SIG-M5 treated with dmso at 0.1 percent for 504 hours (cell line): Measurements from ENCODE around the gene DSCAML1.

Experiments used
- DNase-seq: peaks from one replicate; lab custom pipeline; 2025; ENCODE audit not compliant: unreplicated experiment; lab: John Stamatoyannopoulos, UW

The DSCAML1 gene

GRCh38 chr11:117642396-117642795 is 154.6 kb downstream of the DSCAML1 start:
- DNase-seq = no peak

- DNase-seq = no peak
These were observed 155.8 kb downstream of the DSCAML1 start for GRCh38 chr11:117641008-117641915.

GRCh38 chr11:117640041-117640440 is 157.0 kb downstream of the DSCAML1 start:
- no peak for DNase-seq

GRCh38 chr11:117639601-117640000 is 157.4 kb downstream of the DSCAML1 start:
- DNase-seq = no peak

GRCh38 chr11:117638911-117639543 is 158.0 kb downstream of the DSCAML1 start:
- DNase-seq = no peak

- no peak for DNase-seq
These were observed 162.0 kb downstream of the DSCAML1 start for GRCh38 chr11:117634756-117635603.

GRCh38 chr11:117633976-117634755 is 162.8 kb downstream of the DSCAML1 start:
- no peak for DNase-seq

GRCh38 chr11:117633186-117633754 is 163.7 kb downstream of the DSCAML1 start:
- no peak for DNase-seq

GRCh38 chr11:117632306-117632705 is 164.7 kb downstream of the DSCAML1 start:
- DNase-seq = no peak

GRCh38 chr11:117631336-117632140 is 165.5 kb downstream of the DSCAML1 start:
- no peak for DNase-seq

- DNase-seq = no peak
These were observed 167.0 kb downstream of the DSCAML1 start for GRCh38 chr11:117629891-117630538.

- DNase-seq = no peak
These were observed 167.9 kb downstream of the DSCAML1 start for GRCh38 chr11:117629146-117629545.

GRCh38 chr11:117627259-117627658 is 169.8 kb downstream of the DSCAML1 start:
- DNase-seq = no peak

GRCh38 chr11:117626576-117626975 is 170.4 kb downstream of the DSCAML1 start:
- no peak for DNase-seq

GRCh38 chr11:117625237-117625636 is 171.8 kb downstream of the DSCAML1 start:
- no peak for DNase-seq

GRCh38 chr11:117623831-117624271 is 173.2 kb downstream of the DSCAML1 start:
- DNase-seq = no peak

GRCh38 chr11:117621226-117621625 is 175.8 kb downstream of the DSCAML1 start:
- DNase-seq = no peak

- no peak for DNase-seq
These were observed 176.4 kb downstream of the DSCAML1 start for GRCh38 chr11:117620659-117621058.

- DNase-seq = no peak
These were observed 176.9 kb downstream of the DSCAML1 start for GRCh38 chr11:117620086-117620485.
